Neural progenitor cell (in vitro differentiated cells): Measurements from ENCODE around the gene AXDND1. TPM values are rescaled to one million over a fixed set of nuclear protein-coding genes. Genes with fewer than 3 reads are reported as not detected.

Experiments used
- DNase-seq: peaks from one replicate; pipeline ENCODE4 v3.0.0-alpha.2; 2016; ENCODE audit warnings: low spot score
- H2AFZ ChIP-seq: fragments of 200-600 bp; sonication (generic); replicated peaks from 2 replicates; pipeline ENCODE4 v1.6.1; 2016; ENCODE audit warnings: antibody characterized with exemption
- H3F3A ChIP-seq: fragments of 200-600 bp; sonication (generic); 2 replicates; pipeline ENCODE4 v1.6.1; 2016; ENCODE audit warnings: antibody characterized with exemption, low read depth
- H3K27ac ChIP-seq: fragments of 200-600 bp; sonication (generic); 2 replicates; pipeline ENCODE4 v1.5.1; 2016; ENCODE audit warnings: mild to moderate bottlenecking
- H3K27me3 ChIP-seq: fragments of 200-600 bp; sonication (generic); 2 replicates; pipeline ENCODE4 v1.6.1; 2016; ENCODE audit warnings: mild to moderate bottlenecking, moderate library complexity
- H3K36me3 ChIP-seq: fragments of 200-600 bp; sonication (generic); 2 replicates; pipeline ENCODE4 v1.5.1; 2016
- H3K4me1 ChIP-seq: fragments of 200-600 bp; sonication (generic); 2 replicates; pipeline ENCODE4 v1.6.1; 2016; ENCODE audit warnings: mixed run types
- H3K4me2 ChIP-seq: fragments of 200-600 bp; sonication (generic); 2 replicates; pipeline ENCODE4 v1.6.1; 2016
- H3K4me3 ChIP-seq: fragments of 200-600 bp; sonication (generic); 2 replicates; pipeline ENCODE4 v1.5.1; 2016
- H3K79me2 ChIP-seq: fragments of 200-600 bp; sonication (generic); 2 replicates; pipeline ENCODE4 v1.6.1; 2016; ENCODE audit warnings: low read depth
- H3K9ac ChIP-seq: fragments of 200-600 bp; sonication (generic); 2 replicates; pipeline ENCODE4 v1.6.1; 2016
- H3K9me3 ChIP-seq: fragments of 200-600 bp; sonication (generic); 2 replicates; pipeline ENCODE4 v1.5.1; 2016; ENCODE audit warnings: low read depth
- H4K20me1 ChIP-seq: fragments of 200-600 bp; sonication (generic); 2 replicates; pipeline ENCODE4 v1.6.1; 2016; ENCODE audit warnings: low read depth
- H3K27ac Mint-ChIP-seq: 3 replicates; pipeline ENCODE4 v1.8.0; 2021; ENCODE audit warnings: mixed read lengths
- H3K27me3 Mint-ChIP-seq: 2 replicates; pipeline ENCODE4 v1.8.0; 2022; ENCODE audit warnings: low read depth, mild to moderate bottlenecking, inconsistent platforms, moderate library complexity, mixed read lengths; ENCODE audit not compliant: insufficient read depth
- H3K36me3 Mint-ChIP-seq: 3 replicates; pipeline ENCODE4 v1.8.0; 2021; ENCODE audit warnings: mixed read lengths
- H3K4me1 Mint-ChIP-seq: 3 replicates; pipeline ENCODE4 v1.8.0; 2021; ENCODE audit warnings: mixed read lengths
- H3K4me3 Mint-ChIP-seq: 3 replicates; pipeline ENCODE4 v1.8.0; 2021; ENCODE audit warnings: mild to moderate bottlenecking, moderate library complexity, mixed read lengths
- H3K9me3 Mint-ChIP-seq: 3 replicates; pipeline ENCODE4 v1.8.0; 2020; ENCODE audit warnings: mixed read lengths
- CTCF ChIP-seq: fragments of 200-600 bp; sonication (generic); IDR thresholded peaks from 2 replicates; pipeline ENCODE4 v1.5.1; 2017; ENCODE audit warnings: antibody characterized with exemption, mild to moderate bottlenecking
- EZH2 ChIP-seq: fragments of 200-600 bp; sonication (generic); IDR thresholded peaks from 2 replicates; pipeline ENCODE4 v1.6.1; 2017; ENCODE audit warnings: antibody characterized with exemption, mild to moderate bottlenecking, moderate library complexity
- EZH2phosphoT487 ChIP-seq: fragments of 200-600 bp; sonication (generic); IDR thresholded peaks from 2 replicates; pipeline ENCODE4 v1.6.1; 2017; ENCODE audit warnings: antibody characterized with exemption
- total RNA-seq: library from RNA; depleted of rRNA; stranded (reverse); fragments of >200 nt; gene quantifications from 2 replicates; pipeline ENCODE4 v1.2.3, GENCODE V29; 2015; ENCODE audit warnings: low replicate concordance

AXDND1 gene
- total RNA-seq, 1 donor from 2014 or later, result 0.30 TPM

GRCh38 chr1:179589509-179589908, 223.7 kb downstream of the AXDND1 start:
- H3K9me3 Mint-ChIP-seq, result no peaks in the 10 kb centered on the region
- no peaks in the 10 kb centered on the region for H3K9me3 ChIP-seq
- no peaks in the 10 kb centered on the region for H3K36me3 Mint-ChIP-seq
- peaks cover 3% of the 10 kb centered on the region for H3K4me1 Mint-ChIP-seq
- H3K27me3 Mint-ChIP-seq, result no peaks in the 10 kb centered on the region
- H3K4me2 ChIP-seq, result no peak overlapping the region
- no peaks in the 10 kb centered on the region for H3K79me2 ChIP-seq
- DNase-seq, result no peak
- peaks cover 40% of the 10 kb centered on the region for H3K27me3 ChIP-seq
- H3K4me3 Mint-ChIP-seq, result no peak overlapping the region
- H2AFZ ChIP-seq, result no peak overlapping the region
- H3K9ac ChIP-seq, result no peak overlapping the region
- no peaks in the 10 kb centered on the region for H3K36me3 ChIP-seq
- H3F3A ChIP-seq, result no peaks in the 10 kb centered on the region
- TF ChIP-seq EZH2 (no peak), CTCF (no peak), EZH2phosphoT487 (no peak)
- H4K20me1 ChIP-seq, result no peaks in the 10 kb centered on the region
- no peak overlapping the region for H3K27ac ChIP-seq
- peaks cover 4% of the 10 kb centered on the region for H3K4me1 ChIP-seq
- H3K4me3 ChIP-seq, result no peak overlapping the region
- H3K27ac Mint-ChIP-seq, result no peak overlapping the region

GRCh38 chr1:179590671-179591070, 224.9 kb downstream of the AXDND1 start:
- H3K4me2 ChIP-seq, result no peak overlapping the region
- H3K36me3 ChIP-seq, result no peaks in the 10 kb centered on the region
- no peaks in the 10 kb centered on the region for H3K9me3 ChIP-seq
- no peak for DNase-seq
- no peak overlapping the region for H3K27ac Mint-ChIP-seq
- no peaks in the 10 kb centered on the region for H4K20me1 ChIP-seq
- peaks cover 3% of the 10 kb centered on the region for H3K4me1 Mint-ChIP-seq
- H2AFZ ChIP-seq, result no peak overlapping the region
- no peaks in the 10 kb centered on the region for H3F3A ChIP-seq
- no peak overlapping the region for H3K4me3 Mint-ChIP-seq
- no peak overlapping the region for H3K27ac ChIP-seq
- no peak overlapping the region for H3K4me3 ChIP-seq
- peaks cover 4% of the 10 kb centered on the region for H3K4me1 ChIP-seq
- no peaks in the 10 kb centered on the region for H3K36me3 Mint-ChIP-seq
- peaks cover 33% of the 10 kb centered on the region for H3K27me3 ChIP-seq
- no peaks in the 10 kb centered on the region for H3K27me3 Mint-ChIP-seq
- no peaks in the 10 kb centered on the region for H3K79me2 ChIP-seq
- no peaks in the 10 kb centered on the region for H3K9me3 Mint-ChIP-seq
- TF ChIP-seq EZH2, result no peak
- TF ChIP-seq CTCF, result no peak
- TF ChIP-seq EZH2phosphoT487, result no peak
- no peak overlapping the region for H3K9ac ChIP-seq

GRCh38 chr1:179591253-179591591, 225.5 kb downstream of the AXDND1 start:
- no peaks in the 10 kb centered on the region for H3K4me1 ChIP-seq
- no peak overlapping the region for H2AFZ ChIP-seq
- Mint-ChIP-seq H3K9me3 (no peaks in the 10 kb centered on the region), H3K27me3 (no peaks in the 10 kb centered on the region), H3K4me1 (no peaks in the 10 kb centered on the region), H3K27ac (no peak overlapping the region), H3K4me3 (no peak overlapping the region), H3K36me3 (no peaks in the 10 kb centered on the region)
- TF ChIP-seq EZH2phosphoT487, result no peak
- TF ChIP-seq CTCF, result no peak
- TF ChIP-seq EZH2, result no peak
- H4K20me1 ChIP-seq, result no peaks in the 10 kb centered on the region
- peaks cover 27% of the 10 kb centered on the region for H3K27me3 ChIP-seq
- no peak overlapping the region for H3K9ac ChIP-seq
- H3K4me3 ChIP-seq, result no peak overlapping the region
- H3K79me2 ChIP-seq, result no peaks in the 10 kb centered on the region
- no peaks in the 10 kb centered on the region for H3K9me3 ChIP-seq
- no peak overlapping the region for H3K4me2 ChIP-seq
- no peak overlapping the region for H3K27ac ChIP-seq
- no peaks in the 10 kb centered on the region for H3K36me3 ChIP-seq
- no peak for DNase-seq
- no peaks in the 10 kb centered on the region for H3F3A ChIP-seq
